Stimulated activated effector memory CD8-positive, alpha-beta T cell treated with anti-CD3 and anti-CD28 coated beads, Interleukin-12 subunit alpha, Interleukin-12 subunit beta, amount 100 ng/mL, for 72 hours (primary cell): ENCODE measurements around the gene CATSPER2.
A peak's percentile ranks its signal among the peaks of the same experiment; 100 is the strongest.
"Not testable (repeated sequence)": the region's sequence is repeated elsewhere in the genome, so short reads cannot be mapped to it uniquely, and the experiment has no call there.

Source experiments
- ATAC-seq: fragments of 150-1000 bp; cut with Tn5 transposase; 2 replicates; pipeline ENCODE4 v1.10.0; 2021
- DNase-seq, 2 donors: peaks; one replicate each; pipeline ENCODE4 v3.0.0; 2021 to 2022; ENCODE audit warnings: low spot score in 2 of 2
- H3K27ac Mint-ChIP-seq: one replicate; pipeline ENCODE4 v1.8.0; 2022; ENCODE audit warnings: mild to moderate bottlenecking, mixed read lengths
- H3K36me3 Mint-ChIP-seq: one replicate; pipeline ENCODE4 v1.8.0; 2022; ENCODE audit warnings: mild to moderate bottlenecking, mixed read lengths
- H3K4me1 Mint-ChIP-seq: one replicate; pipeline ENCODE4 v1.8.0; 2022; ENCODE audit warnings: mixed read lengths
- H3K4me3 Mint-ChIP-seq: one replicate; pipeline ENCODE4 v1.8.0; 2022; ENCODE audit warnings: mild to moderate bottlenecking, mixed read lengths
- H3K9me3 Mint-ChIP-seq: one replicate; pipeline ENCODE4 v1.8.0; 2022; ENCODE audit warnings: mixed read lengths

The CATSPER2 gene

DNA sequence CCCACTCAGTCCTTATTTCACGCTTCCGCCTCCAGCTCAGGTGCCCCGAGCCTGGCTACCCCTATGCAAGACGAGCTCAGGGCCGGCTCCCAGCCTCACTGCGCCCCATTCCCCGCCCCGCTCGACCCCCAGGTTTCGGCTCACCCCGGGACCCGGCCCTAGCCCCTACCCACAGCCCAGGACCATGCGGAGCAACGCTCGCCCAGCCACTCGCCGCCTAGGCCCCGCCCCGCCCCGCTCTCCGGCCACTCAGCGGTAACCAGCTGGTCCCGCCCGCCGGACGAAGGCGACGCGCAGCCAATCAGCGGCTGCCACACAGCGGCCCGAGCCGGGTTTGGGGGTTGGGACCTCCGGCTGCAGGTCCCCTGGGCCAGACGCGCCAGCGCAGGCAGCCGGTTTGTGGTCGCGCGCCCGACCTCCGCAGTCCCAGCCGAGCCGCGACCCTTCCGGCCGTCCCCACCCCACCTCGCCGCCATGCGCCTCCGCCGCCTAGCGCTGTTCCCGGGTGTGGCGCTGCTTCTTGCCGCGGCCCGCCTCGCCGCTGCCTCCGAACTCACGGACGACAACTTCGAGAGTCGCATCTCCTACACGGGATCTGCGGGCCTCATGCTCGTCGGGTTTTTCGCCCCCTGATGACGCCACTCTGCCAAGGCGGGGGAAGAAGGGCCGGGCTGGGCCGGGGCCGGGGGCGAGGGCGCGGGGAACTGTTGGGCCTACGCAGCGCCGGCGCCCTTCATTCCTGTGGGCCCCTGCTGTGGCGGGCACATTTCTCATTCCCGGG, at the start of gene CATSPER2:
Gene CATSPER2, minus strand, starts transcription at position 196 of the 781 bp plus-strand sequence. CDS start 783 bp downstream, outside the sequence.
- DNase-seq (no peak), ATAC-seq (peak; percentile 61)
- H3K9me3 Mint-ChIP-seq: no peaks in the 10 kb centered on the region
- peaks cover 5% of the 10 kb centered on the region for H3K36me3 Mint-ChIP-seq
- no peak within 1 kb of the TSS for H3K4me3 Mint-ChIP-seq
- no peaks in the 10 kb centered on the region for H3K4me1 Mint-ChIP-seq
- no peak within 1 kb of the TSS for H3K27ac Mint-ChIP-seq

DNA sequence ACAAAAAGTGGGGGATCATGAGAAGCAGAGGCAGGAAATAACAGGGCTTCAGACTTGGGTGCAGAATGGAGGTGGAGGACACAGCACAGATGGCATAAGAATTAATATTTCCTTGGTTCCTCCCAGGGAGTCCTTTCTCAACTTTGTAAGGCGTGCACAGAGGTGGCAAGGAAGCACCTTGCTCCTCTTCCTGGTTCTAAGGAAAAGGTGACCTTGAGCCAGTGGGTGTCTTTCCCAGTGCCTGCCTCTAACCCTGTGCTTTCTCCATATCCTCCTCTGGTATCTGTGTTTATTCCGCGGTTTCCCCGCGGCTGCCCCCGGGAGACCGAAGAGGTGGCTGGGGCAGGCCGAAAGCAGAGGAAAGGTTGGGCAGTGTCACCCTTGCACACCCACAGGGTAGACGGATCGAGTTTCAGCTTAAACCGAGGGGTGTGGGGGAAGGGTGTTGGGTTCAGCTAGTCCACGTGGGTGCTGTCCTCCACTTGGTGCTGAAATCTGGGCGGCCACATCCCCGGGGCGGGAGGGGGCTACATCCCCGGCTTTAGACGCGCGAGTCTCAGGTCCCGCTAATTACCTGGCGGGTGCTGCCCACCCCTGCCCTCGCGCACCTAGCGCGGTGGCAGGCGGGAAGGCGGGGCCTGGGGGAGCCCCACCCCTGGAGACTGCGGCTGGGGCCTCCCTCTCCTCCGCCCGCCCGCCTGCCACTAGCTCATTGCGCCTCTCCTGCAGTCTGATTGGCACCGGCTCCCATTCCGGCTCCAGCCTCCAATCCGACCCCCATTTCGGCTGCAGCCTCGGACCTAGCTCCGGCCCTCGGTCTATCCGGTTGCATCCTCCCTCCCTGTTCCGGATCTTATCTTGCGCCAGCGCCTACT, 44.7 kb upstream of the CATSPER2 start, which contains the start of gene CKMT1A:
Gene CKMT1A, plus strand, starts transcription at position 712 of the 875 bp plus-strand sequence. CDS start 192 bp downstream, outside the sequence.
- H3K9me3 Mint-ChIP-seq, H3K27ac Mint-ChIP-seq, H3K36me3 Mint-ChIP-seq, H3K4me1 Mint-ChIP-seq, DNase-seq, H3K4me3 Mint-ChIP-seq: not testable (repeated sequence)
- ATAC-seq: peak; percentile 38

DNA sequence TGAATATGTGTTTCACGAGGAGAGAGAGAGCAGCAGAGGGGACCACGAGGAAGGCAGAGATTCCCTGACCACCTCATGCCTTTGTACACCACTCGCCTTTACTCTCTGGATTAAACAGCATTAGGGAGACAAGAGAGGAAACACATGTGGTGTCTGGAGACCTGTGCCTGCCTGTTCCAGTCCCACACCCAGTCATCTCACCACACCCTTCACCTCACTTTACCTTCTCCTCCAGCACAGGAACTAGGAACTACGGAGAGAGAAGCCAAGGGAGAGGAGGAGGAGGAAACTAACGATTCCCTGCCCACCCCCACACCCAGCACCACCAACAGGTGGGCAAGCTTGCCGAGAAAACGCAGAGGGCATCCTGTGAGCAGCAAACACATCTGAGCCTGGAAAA, 44.0 kb upstream of the CATSPER2 start:
- not testable (repeated sequence) for H3K4me1 Mint-ChIP-seq, H3K27ac Mint-ChIP-seq, H3K36me3 Mint-ChIP-seq, ATAC-seq, H3K4me3 Mint-ChIP-seq, H3K9me3 Mint-ChIP-seq, DNase-seq

DNA sequence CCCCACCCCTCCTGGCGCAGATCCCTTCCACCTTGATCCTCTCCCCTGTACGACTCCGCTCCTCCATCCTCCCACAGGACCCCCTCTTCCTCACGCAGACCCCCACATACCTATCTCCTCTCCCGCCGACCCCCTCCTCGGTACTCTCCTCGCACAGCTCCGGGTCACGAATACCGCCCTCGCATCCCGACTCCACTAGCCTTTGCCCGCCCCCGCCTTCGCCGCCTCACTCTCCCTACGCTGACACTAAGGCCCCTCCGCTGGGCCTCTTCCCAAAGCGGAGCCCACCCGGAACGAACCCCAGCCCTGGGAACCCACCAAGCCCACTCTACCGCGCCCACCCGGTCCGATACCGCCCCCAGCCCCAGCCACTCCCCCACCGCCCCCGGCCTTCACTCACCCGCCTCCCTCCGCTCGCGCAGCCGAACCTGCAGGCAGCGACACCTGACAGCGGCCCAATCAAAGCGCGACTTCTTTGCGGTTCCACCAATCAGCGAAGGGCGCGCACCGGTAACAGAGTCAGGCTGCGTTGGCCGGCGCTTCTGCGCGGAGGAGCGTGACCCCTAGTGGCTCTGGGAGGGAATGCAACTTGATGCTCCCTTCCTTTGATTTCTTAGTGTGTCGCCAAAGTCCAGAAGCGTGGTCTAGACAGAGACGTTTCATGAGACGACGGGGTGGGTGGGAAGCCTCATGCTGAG, 41.1 kb upstream of the CATSPER2 start:
- not testable (repeated sequence) for H3K27ac Mint-ChIP-seq, H3K9me3 Mint-ChIP-seq, H3K4me1 Mint-ChIP-seq, H3K36me3 Mint-ChIP-seq, H3K4me3 Mint-ChIP-seq, DNase-seq
- peak; percentile 98 for ATAC-seq

DNA sequence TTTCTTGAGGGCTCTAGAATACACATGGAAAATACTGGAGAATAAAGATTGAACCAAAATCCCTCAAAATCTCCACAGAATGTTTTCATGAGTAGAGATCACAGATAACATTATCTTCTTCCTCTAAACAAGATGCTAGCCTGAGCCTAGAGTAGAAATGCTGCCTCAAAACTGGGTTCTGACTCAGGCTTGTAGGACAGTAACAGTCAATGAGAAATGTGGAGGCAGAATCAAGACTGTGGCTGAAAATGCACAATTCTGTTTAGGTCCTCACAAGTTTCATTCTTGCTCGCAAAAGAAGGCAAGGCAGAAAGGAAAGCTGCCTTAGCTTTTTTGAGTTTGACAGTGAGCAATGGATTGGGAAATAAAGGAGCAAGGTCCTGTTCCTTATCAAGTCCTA, 25.5 kb upstream of the CATSPER2 start:
- not testable (repeated sequence) for H3K36me3 Mint-ChIP-seq, H3K4me1 Mint-ChIP-seq, H3K9me3 Mint-ChIP-seq, H3K4me3 Mint-ChIP-seq, H3K27ac Mint-ChIP-seq, DNase-seq
- ATAC-seq: peak; percentile 81

DNA sequence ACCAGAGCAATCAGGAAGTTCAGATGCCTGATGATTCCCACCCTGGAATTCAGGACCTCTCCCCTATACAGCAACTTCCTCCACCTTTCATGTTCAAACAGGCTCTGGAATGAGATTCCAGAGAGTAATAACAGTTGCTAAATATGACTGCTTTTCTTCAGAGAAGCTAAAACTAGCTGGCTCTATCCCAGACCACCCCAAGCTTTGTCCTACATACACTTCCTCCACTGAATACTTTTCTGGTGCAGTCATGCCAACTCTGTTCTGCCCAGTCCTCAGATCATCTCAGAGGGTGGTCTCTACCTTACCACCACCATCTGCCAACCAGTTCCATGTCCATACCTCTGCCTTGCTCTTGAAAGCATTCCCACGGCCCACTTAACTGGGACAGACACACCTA, 17.5 kb upstream of the CATSPER2 start:
- not testable (repeated sequence) for H3K36me3 Mint-ChIP-seq

DNA sequence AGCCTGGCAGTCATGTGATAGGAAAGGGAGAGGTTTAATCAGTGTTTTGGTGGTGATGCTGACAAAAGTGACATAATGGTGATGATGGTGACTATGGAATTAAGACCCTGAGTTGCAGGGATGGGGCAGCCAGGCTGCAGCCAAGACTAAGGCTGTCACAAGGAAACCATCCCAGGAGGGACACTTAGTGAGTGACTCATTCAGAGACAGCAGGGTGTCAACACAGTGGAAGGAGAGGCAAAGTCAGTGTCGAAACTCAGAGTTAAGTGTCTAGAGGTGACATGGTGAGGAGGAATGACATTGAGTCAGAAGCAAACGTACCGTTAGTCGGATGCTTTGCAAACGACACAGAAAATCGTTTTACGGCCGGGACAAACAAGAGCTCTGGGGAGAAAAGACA, 14.7 kb upstream of the CATSPER2 start:
- not testable (repeated sequence) for H3K9me3 Mint-ChIP-seq, H3K27ac Mint-ChIP-seq, DNase-seq, H3K36me3 Mint-ChIP-seq, H3K4me1 Mint-ChIP-seq, ATAC-seq, H3K4me3 Mint-ChIP-seq

More for the DNA sequence above, 17.5 kb upstream of the CATSPER2 start:
- not testable (repeated sequence) for DNase-seq, H3K27ac Mint-ChIP-seq, H3K9me3 Mint-ChIP-seq, H3K4me3 Mint-ChIP-seq, ATAC-seq, H3K4me1 Mint-ChIP-seq

DNA sequence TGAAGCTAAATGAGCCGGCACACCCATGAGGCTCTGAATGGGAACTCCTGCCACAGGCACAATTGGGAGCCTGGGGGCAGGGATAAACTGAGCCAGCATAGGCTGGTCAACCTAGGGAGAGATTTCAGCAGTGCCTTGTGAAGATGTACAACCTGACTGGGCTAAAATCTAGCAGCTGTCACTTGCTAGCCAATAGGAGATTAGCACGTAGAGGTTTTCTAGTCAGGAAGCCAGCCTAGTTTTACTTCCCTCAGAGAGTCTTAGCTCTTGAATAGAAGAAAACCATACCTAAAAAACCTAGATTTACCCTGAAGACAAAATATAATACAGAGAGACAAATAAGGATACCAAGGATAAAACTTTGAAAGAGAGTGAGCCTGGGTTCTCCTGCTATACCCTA, 13.6 kb upstream of the CATSPER2 start:
- H3K27ac Mint-ChIP-seq, H3K4me3 Mint-ChIP-seq, ATAC-seq, H3K4me1 Mint-ChIP-seq, DNase-seq, H3K9me3 Mint-ChIP-seq, H3K36me3 Mint-ChIP-seq: not testable (repeated sequence)

DNA sequence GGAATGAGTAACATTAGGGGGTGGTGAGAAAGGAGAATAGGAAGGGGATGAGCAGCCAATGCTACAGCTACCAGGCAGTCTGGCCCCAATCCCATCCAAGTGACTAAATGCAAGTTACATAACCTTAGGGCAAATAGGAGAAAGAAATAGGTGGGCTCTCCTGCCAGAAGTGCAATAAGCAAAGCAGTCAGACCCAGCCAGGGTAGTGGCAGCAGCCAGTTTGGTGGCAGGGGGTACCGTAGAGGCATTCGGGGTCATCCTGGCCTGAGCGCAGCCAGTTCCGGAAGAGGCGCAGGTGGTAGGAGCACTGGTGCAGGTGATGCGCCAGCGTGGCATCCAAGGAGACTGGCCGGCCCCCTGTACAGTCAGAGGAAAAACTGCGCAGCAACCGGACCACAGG, 11.1 kb upstream of the CATSPER2 start:
- not testable (repeated sequence) for H3K4me1 Mint-ChIP-seq, H3K27ac Mint-ChIP-seq, H3K4me3 Mint-ChIP-seq, H3K9me3 Mint-ChIP-seq, DNase-seq, H3K36me3 Mint-ChIP-seq, ATAC-seq

DNA sequence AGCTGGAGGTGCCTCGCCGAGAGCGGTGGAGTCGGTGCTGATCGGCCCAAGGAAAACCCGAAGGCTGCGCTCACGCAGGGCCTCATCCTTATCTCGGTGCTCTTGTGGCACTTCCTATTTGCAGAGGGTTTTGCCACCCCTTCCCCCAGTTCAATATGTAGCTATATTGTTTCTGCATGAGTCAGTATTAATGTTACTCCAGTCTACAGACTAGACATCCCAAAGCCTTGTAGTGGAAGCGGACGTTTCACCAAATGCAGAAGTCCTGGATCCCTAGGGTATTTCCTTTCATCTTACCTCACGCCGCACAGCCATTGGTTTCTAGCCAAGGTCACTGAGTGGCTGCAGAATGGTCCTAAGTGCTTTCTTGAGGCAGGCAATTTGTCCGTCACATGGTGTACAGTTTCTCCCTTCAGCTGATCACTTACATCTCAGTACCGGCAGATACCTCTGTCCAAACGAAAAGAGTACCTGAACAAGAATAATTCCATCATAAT, 834 bp upstream of the CATSPER2 start:
- not testable (repeated sequence) for ATAC-seq

DNA sequence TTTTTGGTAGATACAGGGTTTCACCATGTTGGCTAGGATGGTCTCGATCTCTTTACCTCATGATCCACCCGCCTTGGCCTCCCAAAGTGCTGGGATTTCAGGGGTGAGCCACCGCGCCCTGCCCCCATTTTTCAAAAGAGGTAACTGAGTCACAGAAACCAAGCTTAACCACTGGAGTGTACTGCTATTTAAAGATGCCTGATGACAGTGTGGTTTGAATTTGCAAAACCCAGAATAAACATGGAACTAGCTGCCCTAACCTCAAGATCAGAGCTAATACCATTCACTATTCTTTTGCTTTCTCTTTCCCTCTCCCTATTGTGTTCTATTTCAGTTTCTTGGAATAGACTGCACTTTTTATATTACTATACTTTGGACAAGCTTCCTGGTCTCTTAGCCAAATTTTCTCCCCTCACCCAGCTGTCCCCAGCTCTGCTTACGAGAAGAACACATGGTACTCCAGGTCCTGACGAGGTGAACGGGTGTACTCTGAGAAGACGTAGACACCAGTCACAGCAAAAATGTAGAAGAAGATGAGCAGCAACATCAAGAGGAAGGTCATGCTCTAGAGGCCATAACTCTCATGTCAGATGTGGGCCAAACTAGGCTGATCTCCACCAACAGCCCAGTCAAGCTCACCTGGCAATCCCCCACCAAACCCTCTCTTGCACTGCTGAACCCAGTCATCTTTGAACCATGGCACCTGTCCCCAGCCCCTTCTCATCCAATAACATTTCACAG, 10.0 kb downstream of the CATSPER2 start:
- not testable (repeated sequence) for H3K4me1 Mint-ChIP-seq, ATAC-seq, H3K27ac Mint-ChIP-seq, H3K36me3 Mint-ChIP-seq, H3K4me3 Mint-ChIP-seq, H3K9me3 Mint-ChIP-seq, DNase-seq

More for the DNA sequence above, 834 bp upstream of the CATSPER2 start:
- not testable (repeated sequence) for DNase-seq, H3K36me3 Mint-ChIP-seq, H3K4me3 Mint-ChIP-seq, H3K9me3 Mint-ChIP-seq, H3K4me1 Mint-ChIP-seq, H3K27ac Mint-ChIP-seq

DNA sequence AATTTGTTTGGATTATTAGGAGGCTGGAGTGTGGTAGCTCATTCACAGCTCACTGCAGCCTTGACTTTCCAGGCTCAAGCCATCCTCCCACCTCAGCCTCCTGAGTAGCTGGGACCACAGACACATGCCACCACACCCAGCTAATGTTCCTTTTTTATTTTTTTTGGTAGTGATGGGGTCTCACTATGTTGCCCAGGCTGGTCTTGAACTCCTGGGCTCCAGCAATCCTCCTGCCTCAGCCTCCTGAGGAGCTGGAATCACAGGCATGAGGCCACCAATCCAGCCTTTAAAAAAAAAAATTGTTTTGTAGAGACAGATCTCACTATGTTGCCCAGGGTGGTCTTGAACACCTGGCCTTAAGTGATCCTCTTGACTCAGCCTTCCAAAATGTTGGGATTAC, 21.7 kb downstream of the CATSPER2 start:
- not testable (repeated sequence) for H3K9me3 Mint-ChIP-seq, DNase-seq, H3K4me3 Mint-ChIP-seq, H3K27ac Mint-ChIP-seq, H3K36me3 Mint-ChIP-seq, H3K4me1 Mint-ChIP-seq, ATAC-seq

DNA sequence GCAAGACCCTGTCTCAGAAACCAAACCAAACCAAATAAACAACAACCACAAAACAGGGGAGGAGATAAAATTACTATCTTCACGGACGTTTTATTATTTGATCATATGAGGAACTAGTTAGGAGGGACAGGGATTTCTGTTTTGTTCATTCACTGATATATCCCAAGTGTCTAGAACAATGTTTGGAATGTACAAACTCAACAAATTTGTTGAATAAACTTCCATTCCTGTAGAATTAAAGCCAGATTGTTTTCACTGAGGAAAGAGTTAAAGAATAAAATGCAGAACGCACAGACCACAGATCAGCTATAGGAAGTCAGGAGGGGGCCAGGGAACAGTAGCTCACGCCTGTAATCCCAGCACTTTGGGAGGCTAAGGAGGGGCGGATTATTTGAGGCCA, 23.5 kb downstream of the CATSPER2 start:
- no peaks in the 10 kb centered on the region for H3K36me3 Mint-ChIP-seq
- DNase-seq (no peak), ATAC-seq (no peak)
- no peak overlapping the region for H3K4me3 Mint-ChIP-seq
- no peaks in the 10 kb centered on the region for H3K9me3 Mint-ChIP-seq
- H3K4me1 Mint-ChIP-seq: no peaks in the 10 kb centered on the region
- no peak overlapping the region for H3K27ac Mint-ChIP-seq

DNA sequence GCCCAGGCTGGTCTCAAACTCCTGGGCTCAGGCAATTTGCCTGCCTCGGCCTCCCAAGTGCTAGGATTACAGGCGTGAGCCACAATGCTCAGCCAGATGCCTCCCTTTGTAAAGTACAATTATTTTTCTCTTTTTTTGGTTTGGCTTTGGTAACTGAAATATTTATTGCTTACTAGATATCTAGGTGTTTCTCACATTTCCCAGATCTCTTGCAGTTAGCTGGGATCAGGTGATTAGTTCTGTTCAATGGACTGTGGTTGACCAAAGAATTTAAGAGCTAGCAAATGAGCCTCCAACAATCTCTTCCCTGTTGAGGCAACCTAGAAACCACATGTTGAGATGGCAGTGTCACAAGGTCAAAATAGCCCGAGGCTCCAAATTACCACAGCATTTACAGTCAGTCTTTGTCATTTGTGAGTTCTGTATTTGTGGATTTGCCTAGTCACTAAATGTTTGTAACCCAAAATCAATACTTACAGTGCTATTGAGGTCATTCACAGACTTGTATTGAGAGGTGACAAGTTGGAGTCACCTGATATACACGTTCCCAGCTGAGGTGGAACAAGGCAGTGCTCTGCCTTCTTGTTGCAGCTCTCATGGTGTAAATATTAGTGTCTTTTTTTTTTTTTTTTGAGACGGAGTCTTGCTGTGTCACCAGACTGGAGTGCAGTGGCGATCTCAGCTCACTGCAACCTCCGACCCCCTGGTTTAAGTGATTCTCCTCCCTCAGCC, 26.4 kb downstream of the CATSPER2 start:
- not testable (repeated sequence) for ATAC-seq, H3K36me3 Mint-ChIP-seq, H3K27ac Mint-ChIP-seq, H3K4me3 Mint-ChIP-seq, DNase-seq, H3K4me1 Mint-ChIP-seq, H3K9me3 Mint-ChIP-seq
